GM21825 (cell line): ENCODE measurements around the gene SMPDL3B.
"Not testable (repeated sequence)": the region's sequence is repeated elsewhere in the genome, so short reads cannot be mapped to it uniquely, and the experiment has no call there.

Experiments
- ATAC-seq: cut with Tn5 transposase; IDR thresholded peaks from one replicate; pipeline ENCODE4 v1.9.1; 2021; ENCODE audit warnings: mild to moderate bottlenecking, moderate library complexity; ENCODE audit not compliant: unreplicated experiment

The SMPDL3B gene

DNA sequence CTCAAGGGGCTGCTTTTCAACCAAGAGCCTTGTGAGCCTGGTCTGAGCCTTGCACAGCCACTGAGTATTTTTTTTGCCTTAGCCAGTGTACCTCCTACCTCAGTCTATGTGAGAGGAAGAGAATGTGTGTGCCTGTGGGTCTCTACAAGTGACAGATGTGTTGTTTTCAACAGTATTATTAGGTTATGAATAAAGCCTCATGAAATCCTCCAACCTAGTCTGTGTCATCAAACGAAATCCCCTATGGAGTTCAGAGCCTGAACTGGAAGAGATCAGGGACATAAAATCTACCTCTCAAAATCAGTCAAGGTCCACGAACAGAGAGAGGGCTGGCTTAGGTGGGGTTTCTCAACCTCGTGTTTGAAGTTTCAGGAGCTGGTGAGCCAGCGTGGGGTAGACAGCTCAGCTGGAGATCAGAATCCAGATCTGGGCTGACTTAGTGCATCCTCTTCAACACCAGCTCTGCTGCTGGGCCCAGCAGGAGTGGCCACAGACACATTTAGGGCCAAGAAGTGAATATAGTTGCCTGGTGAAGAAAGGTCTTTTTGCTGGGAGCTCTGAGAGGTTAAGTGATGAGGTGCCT is 33.2 kb downstream of the SMPDL3B start:
- no peak for ATAC-seq

DNA sequence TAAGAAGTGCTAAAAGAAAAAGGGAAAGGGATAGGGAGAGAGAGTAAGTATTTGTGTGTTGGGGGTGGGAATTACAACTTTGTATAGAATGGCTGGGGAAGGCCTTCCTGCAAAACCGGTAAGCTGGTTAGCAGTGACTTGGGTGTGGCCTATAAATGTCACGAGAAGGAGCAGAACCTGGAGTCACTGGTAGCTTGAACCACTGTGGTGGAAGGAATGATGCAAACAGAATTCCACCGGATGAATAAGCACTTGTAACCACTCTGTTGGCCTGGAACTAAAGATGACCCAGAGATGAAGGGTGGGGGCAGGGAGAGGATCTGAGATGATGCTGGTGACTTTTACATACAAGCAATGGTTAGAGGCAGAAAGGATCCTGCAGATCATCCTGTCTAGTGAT is 33.9 kb downstream of the SMPDL3B start:
- no peak for ATAC-seq

DNA sequence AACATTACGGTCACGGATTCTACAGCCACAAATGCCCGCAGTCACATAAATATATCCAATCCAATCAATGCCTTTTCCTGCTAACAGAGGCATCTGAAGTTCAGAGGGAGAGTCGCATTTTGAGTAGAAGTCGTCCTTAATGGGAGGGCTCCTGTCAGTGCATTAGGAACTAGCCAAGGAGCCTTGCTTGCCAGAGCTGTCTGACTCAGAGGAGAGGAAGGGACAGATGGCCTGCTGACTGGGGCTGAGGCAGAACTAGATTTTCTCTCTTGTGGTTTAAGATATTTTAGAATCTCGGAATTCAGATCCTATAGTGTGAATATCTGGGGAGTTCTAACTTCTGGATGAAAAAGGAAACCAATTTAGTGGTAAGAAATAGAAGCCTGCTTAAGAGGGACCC is 35.6 kb downstream of the SMPDL3B start:
- ATAC-seq, result no peak

DNA sequence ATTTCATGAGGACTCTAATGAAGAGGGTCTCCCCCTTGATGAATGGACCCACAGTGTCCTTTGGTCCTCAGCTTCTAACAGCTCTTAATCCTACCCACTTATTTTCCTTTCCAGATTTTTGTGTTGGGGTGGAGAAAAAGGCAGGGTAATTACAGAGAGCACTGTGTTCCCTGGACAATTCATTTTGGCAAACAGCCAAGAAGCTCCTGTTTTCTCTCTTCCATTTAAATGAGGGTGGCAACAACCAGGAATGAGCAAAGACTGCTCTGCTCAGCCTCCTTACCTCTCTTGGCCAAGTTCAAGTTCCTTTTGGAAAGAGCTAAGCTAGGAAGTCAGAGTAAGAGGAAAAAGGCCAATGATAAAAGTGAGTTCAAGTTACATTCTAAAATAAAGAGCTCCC is 36.9 kb downstream of the SMPDL3B start:
- ATAC-seq, result no peak

DNA sequence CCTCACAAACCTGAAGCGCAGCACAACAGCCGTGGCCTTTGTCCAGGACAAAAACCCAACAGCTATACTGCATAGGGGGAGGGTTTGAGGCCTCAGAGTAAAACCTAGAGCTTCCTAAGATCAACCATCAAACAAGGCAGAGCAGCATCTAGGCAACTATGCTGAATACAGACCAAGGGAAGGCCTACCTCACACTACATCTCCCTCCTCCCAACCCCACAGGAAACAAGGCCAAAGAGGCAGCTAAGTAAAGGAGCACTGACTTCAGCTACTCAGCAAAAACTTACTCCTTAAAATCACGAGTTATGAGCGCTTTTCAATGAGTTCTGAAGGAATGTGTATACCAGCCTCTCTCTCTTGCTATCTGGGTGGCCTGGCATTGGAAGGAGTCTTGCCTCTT is 37.3 kb downstream of the SMPDL3B start:
- no peak for ATAC-seq

DNA sequence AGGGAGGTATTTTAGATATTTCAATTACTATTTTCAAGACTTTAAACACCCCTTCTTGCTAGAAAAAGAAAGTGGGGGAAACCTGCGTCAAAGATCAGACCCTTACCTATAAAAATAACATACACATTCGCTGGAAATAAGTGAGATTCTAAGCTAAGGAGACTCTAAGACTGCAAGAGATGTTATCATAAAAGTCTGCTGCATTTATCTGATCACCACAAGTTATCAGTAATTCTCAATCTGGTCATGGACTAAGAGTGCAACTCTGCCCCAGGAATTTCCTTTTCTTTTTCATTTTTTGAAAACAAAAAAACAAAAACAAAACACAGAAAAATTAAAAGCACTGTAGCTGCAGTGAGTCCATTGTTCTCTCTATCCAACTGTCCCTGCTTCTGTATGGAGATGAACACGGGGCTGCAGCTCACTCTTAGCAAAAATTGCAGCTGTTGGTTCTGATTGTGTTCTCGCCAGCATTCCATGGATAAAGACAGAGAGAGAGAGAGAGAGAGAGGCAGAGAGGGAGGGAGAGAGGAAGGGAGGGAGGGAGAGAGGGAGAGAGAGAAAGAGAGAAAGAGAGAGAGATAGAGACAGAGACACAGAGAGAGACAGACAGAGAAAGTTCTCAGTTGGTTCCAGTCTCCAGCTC is 39.1 kb downstream of the SMPDL3B start:
- ATAC-seq, result no peak

DNA sequence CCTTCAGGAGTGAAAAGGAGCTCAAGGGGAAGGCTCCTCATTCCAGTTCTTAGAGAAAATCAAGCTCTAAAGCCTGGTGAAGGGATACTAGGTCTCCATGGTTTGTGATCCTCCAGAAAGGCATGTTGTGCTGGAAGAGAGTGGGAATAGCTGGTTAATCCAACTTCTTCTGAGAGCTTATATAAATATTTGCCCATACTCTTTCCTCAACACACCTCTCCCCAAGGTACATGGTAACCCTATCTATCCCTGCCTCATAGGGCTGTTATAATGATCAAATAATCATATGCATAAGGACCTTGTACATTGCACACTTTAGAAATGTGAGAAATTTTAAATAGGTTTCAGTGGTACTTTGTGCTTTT is 39.6 kb downstream of the SMPDL3B start:
- ATAC-seq, result no peak

DNA sequence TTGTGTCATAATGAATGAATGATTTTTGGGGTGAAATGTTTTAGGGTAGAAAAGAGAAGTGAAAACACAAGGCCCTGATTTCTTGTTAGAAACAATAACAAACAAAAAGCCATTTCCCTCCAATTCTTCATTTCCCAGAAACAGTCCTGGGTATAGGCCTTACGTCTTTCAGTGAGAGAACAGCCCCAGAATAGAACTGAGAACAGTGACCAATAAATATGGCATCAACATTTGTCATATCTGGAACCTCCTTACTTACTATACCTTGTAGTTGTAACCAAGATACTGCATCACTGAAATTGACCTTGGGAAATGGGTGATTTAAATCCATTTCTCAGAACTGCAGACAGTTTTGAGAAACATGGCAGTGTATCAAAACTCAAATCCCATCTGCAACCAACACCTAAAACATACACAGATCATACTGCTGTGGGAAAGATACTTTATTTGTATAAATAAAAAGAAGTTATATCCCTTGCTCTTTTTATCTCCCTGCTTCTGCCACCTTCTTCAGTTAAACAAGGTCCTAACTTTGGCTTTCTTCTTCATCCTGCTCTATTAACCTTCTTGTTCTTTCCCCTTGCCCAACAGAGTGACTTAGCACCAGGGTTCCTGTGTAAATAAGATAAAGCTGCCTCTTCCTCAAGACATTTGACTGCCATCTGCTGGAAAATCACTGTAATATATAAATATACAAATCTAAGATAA is 44.5 kb downstream of the SMPDL3B start:
- no peak for ATAC-seq

DNA sequence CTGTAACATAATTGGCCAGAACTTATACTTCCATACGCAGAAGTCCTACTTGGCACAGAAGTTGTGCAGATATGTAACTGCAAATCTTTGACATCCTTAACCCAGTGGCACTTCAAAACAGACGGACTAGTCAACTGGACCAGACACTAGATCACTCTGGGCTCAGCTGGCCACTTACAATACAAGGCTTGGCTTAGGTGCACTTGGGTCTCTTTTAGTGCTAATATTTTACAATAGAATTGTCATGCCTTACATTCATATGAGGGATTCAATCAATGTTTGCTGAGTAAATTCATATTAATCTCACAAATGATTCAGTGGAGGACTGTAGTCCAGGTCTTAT is 45.0 kb downstream of the SMPDL3B start:
- no peak for ATAC-seq

DNA sequence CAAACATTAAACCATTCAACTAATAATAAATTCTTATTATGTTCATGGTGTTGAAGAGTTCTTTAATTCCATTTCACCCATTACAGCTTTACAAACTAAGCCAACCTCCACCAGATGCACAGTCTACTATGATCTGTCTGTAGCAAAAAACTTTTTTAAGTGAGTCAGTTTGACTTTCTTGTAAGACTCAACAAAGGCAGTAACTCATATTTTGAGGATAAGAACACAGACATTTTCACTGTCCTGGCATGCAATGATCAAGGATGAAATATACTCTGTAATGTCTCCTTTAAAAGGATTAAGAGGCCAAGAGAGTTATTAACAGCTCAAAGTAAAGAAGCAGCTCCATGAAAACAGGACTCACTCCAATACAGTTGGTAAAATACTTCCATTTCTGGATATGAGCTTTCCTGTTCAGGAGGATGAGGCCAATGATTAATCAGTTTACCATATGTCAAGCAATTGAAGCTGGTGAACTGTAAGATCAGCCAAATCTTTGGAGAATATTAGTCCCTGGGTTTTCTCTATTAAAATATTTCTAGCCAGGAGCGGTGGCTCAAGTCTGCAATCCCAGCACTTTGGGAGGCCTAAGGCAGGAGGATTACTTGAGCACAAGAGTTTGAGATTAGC is 45.5 kb downstream of the SMPDL3B start:
- ATAC-seq, result no peak

DNA sequence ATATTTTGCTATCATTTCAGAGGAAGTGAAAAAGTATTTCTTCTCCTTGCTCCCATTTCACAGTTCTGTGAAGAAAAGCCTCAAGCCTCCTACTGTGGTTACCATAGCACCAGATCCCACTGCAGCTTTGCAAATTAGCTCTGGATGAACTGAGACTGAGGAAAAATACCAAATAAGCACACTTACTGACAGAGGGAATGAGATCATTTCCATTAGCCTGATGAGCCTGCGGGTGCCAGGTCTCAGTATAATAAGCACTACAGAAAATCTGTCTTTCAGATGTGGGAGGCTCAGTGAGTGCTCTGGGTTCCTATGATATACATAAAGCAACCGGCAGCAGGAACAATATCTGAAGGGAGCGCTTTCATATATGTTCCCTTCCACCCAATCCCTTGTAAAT is 46.3 kb downstream of the SMPDL3B start:
- ATAC-seq, result no peak

DNA sequence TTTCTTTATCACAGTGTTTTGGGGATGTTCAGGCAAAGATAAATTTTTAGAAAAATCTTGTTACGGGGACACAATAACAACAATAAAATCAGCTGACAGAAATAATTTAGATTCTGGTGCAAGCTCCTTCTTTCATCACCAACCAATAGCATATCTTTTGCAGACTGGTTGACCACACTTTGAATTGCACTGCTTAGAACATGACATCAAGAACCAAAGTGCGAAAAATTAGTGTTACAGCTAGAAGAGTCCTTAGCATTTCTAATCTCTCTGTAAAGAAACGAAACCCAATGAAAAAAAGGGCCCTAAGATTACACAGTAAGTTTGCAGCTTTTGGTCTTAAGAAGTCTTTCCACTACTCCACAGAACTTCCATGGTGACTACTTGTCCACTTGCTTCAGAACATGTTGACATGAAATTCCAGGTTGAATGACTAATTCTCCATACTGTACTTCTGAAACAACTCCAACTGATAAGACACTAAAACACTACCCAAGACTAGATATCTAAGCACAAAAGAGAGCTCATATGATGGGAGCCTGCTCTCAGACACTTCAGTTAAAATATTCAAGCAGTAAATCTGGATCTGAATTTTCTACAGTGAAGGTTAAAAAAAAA is 56.2 kb downstream of the SMPDL3B start:
- ATAC-seq, result no peak

DNA sequence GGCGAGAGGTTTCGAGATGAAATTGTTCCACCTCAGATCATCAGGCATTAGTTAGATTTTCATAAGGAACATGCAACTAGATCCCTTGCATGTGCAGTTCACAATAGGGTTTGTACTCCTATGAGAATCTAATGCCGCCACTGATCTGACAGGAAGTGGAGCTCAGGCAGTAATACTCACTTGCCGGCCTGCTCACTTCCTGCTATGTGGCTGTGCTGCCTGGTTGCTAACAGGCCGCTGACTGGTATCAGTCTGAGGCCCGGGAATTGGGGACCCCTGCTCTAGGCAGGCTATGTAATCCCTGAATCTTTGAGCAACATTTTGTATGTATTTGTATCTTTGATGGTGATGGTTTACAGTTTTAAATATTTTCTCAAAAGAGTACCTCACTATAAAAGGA is 57.5 kb downstream of the SMPDL3B start:
- ATAC-seq, result no peak

DNA sequence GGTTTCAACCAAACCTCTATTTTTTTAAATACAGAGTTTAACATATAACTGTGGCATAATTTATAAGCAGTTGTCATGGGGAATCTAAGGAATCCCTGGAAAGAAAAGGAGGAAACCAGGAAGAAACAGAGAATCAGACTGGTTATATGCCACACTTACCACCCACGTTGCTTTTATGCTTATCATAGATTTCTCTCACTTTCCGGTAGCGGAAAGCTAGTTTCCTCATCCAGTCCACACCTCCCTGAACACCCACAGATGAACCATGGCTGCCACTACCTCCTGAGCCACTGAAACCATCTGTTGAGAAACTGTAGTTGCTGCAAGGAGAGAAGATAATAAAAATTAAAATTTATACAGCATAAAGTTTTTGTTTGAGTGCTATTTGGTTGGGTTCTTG is 58.4 kb downstream of the SMPDL3B start:
- ATAC-seq, result no peak

DNA sequence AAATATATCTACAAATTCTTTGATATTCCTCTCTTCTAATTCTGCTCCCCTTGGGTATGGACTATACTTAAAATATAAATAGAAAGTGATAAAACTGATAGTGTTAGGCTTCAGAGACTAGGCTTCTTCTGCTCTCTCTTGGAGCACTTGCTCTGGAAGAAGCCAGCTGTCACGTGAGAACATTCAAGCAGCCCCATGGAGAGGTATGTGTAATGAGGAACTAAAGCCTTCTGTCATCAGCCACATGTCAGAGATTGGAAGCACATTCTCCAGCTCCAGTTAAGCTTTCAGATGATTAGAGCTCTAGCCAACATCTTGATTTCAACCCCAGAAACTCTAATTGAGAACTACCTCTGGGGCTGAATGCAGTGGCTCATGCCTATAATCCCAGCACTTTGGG is 59.3 kb downstream of the SMPDL3B start:
- ATAC-seq, result no peak

DNA sequence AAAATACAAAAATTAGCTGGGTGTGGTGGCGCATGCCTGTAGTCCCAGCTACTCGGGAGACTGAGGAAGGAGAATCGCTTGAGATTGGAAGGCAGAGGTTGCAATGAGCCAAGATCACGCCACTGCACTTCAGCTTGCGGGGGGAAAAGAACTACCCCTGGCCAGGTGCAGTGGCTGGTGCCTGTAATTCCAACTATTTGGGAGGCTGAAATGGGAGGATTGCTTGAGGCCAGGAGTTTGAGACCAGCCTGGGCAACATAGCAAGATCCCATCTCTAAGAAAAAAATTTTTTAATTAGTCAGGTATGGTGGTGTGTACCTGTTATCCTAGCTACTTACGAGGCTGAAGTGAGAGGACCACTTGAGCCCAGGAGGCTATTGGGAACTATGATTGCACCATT is 59.7 kb downstream of the SMPDL3B start:
- ATAC-seq, result not testable (repeated sequence)

DNA sequence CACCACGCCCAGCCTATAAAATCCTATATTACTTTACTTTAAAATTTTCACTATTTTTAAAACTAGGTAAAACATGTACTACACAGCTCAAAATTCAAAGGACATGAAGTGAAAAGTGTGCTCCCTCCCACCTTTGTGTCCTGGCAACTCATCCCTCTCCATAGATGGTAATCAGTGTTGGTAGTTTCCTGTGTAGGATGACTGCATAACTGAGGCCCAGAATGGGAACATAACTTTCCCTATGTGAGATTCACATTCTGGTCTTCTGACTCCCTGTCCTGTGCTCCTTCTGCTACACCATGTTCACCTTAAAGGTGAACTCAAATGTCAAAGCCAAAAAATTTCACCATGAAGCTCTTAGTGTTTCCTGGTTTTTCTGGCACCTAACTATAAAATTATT is 64.3 kb downstream of the SMPDL3B start:
- ATAC-seq, result no peak

DNA sequence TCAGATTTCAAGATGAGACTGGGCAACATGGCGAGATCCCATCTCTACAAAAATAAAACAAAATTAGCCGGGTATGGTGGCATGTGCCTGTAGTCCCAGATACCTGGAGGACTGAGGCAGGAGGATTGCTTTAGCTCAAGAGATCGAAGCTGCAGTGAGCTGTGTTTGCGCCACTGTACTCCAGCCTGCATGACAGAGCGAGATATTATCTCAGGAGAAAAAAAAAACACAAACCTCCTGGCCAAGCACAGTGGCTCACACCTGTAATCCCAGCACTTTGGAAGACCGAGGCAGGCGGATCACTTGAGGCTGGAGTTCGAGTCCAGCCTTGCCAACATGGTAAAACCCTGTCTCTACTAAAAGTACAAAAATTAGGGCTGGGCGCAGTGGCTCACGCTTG is 67.8 kb downstream of the SMPDL3B start:
- no peak for ATAC-seq

DNA sequence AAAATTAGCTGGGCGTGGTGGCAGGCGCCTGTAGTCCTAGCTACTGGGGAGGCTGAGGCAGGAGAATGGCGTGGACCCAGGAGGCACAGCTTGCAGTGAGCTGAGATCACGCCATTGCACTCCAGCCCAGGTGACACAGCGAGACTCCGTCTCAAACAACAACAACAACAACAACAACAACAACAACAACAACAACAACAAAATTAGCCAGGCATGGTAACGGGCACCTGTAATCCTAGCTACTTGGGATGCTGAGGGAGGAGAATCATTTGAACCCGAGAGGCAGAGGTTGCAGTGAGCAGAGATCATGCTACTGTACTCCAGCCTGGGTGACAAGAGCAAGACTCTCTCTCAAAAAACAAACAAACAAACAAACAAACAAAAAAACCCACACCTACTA is 68.3 kb downstream of the SMPDL3B start:
- not testable (repeated sequence) for ATAC-seq
